Measurements from ENCODE around the gene OLFM1.

DNA sequence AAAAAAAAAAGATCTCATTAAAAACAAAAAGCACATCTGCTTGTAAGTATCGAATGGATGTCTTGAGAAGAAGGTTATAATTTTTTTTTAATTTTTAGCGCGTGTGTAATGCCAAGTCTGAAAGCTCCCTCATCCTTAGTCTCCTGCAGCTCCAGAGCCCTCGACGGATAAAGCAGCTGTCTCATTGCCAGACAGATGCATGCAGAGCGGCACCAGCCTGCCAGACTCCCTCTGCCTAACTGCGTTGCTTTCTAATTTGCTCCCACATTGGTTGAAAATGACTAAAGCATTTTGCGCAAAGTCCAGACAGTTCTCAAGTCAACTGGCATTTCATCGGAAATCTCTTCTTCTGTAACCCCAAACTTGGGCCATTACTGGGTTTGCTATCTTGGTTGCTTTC, 29.4 kb downstream of the OLFM1 start:
- TF ChIP-seq, protein P1, sequence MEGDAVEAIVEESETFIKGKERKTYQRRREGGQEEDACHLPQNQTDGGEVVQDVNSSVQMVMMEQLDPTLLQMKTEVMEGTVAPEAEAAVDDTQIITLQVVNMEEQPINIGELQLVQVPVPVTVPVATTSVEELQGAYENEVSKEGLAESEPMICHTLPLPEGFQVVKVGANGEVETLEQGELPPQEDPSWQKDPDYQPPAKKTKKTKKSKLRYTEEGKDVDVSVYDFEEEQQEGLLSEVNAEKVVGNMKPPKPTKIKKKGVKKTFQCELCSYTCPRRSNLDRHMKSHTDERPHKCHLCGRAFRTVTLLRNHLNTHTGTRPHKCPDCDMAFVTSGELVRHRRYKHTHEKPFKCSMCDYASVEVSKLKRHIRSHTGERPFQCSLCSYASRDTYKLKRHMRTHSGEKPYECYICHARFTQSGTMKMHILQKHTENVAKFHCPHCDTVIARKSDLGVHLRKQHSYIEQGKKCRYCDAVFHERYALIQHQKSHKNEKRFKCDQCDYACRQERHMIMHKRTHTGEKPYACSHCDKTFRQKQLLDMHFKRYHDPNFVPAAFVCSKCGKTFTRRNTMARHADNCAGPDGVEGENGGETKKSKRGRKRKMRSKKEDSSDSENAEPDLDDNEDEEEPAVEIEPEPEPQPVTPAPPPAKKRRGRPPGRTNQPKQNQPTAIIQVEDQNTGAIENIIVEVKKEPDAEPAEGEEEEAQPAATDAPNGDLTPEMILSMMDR (IDR thresholded peaks at IDR 0.05; ENCODE audit: insufficient read depth, low read depth, low read length), result no peak
- no peak for TF ChIP-seq EZH2 (IDR thresholded peaks at IDR 0.05; ENCODE audit: insufficient read depth, low read length)

Data from astrocyte (in vitro differentiated cells and primary cell).